Effector memory CD8-positive, alpha-beta T cell (primary cell): ENCODE results near the gene RNF186.

ENCODE experiments used
- ATAC-seq: fragments of 150-1000 bp; cut with Tn5 transposase; replicated peaks from 2 replicates; pipeline ENCODE4 v1.10.0; 2021; ENCODE audit warnings: mild to moderate bottlenecking, moderate library complexity
- DNase-seq, 3 experiments: peaks; one replicate each; pipeline ENCODE4 v3.0.0; 2021
- H3K27ac Mint-ChIP-seq, 2 donors: one replicate each; pipeline ENCODE4 v1.8.0; 2022; ENCODE audit warnings: mild to moderate bottlenecking in 2 of 2, mixed read lengths in 2 of 2, moderate library complexity in 2 of 2
- H3K27me3 Mint-ChIP-seq, 2 donors: one replicate each; pipeline ENCODE4 v1.8.0; 2022; ENCODE audit warnings: mixed read lengths in 2 of 2
- H3K36me3 Mint-ChIP-seq: one replicate; pipeline ENCODE4 v1.8.0; 2022; ENCODE audit warnings: mild to moderate bottlenecking, moderate library complexity, mixed read lengths; ENCODE audit not compliant: insufficient read depth
- H3K4me1 Mint-ChIP-seq, 2 donors: one replicate each; pipeline ENCODE4 v1.8.0; 2022; ENCODE audit warnings: low read depth in 2 of 2, mixed read lengths in 2 of 2
- H3K4me3 Mint-ChIP-seq, 2 donors: one replicate each; pipeline ENCODE4 v1.8.0; 2022; ENCODE audit warnings: mild to moderate bottlenecking in 2 of 2, mixed read lengths in 2 of 2, moderate library complexity in 2 of 2
- H3K9me3 Mint-ChIP-seq, 2 donors: one replicate each; pipeline ENCODE4 v1.8.0; 2022; ENCODE audit warnings: mixed read lengths in 2 of 2

Gene RNF186

GRCh38 chr1:19846338-19846737, 31.3 kb upstream of the RNF186 start:
- Mint-ChIP-seq H3K4me1 (peaks cover 0 to 2% of the 10 kb centered on the region in 2 donors), H3K27ac (no peak overlapping the region), H3K27me3 (peaks cover 17 to 35% of the 10 kb centered on the region in 2 donors), H3K9me3 (no peaks in the 10 kb centered on the region), H3K36me3 (no peaks in the 10 kb centered on the region), H3K4me3 (no peak overlapping the region)
- ATAC-seq: no peak
- no peak for DNase-seq

- Mint-ChIP-seq H3K36me3 (no peaks in the 10 kb centered on the region), H3K4me3 (no peak overlapping the region), H3K27me3 (peaks cover 18 to 35% of the 10 kb centered on the region in 2 donors), H3K4me1 (peaks cover 0 to 2% of the 10 kb centered on the region in 2 donors), H3K27ac (no peak overlapping the region), H3K9me3 (no peaks in the 10 kb centered on the region)
- DNase-seq: no peak
- ATAC-seq: no peak
These were observed 30.5 kb upstream of the RNF186 start for GRCh38 chr1:19845555-19845954.

- Mint-ChIP-seq H3K27ac (no peak overlapping the region), H3K27me3 (peaks cover 20 to 35% of the 10 kb centered on the region in 2 donors), H3K9me3 (no peaks in the 10 kb centered on the region), H3K4me1 (peaks cover 0 to 2% of the 10 kb centered on the region in 2 donors), H3K36me3 (no peaks in the 10 kb centered on the region), H3K4me3 (no peak overlapping the region)
- no peak for DNase-seq
- ATAC-seq: no peak
These were observed 29.8 kb upstream of the RNF186 start for GRCh38 chr1:19844731-19845495.

- ATAC-seq (no peak), DNase-seq (no peak)
- Mint-ChIP-seq H3K27me3 (peaks cover 17 to 27% of the 10 kb centered on the region in 2 donors), H3K9me3 (no peaks in the 10 kb centered on the region), H3K36me3 (no peaks in the 10 kb centered on the region), H3K27ac (no peak overlapping the region), H3K4me1 (no peaks in the 10 kb centered on the region), H3K4me3 (no peak overlapping the region)
These were observed 25.1 kb upstream of the RNF186 start for GRCh38 chr1:19840228-19840627.

- Mint-ChIP-seq H3K27me3 (peaks cover 9 to 34% of the 10 kb centered on the region in 2 donors), H3K9me3 (no peaks in the 10 kb centered on the region), H3K27ac (no peak overlapping the region), H3K4me1 (no peaks in the 10 kb centered on the region), H3K36me3 (no peaks in the 10 kb centered on the region), H3K4me3 (no peak overlapping the region)
- DNase-seq (no peak), ATAC-seq (no peak)
These were observed 22.8 kb upstream of the RNF186 start for GRCh38 chr1:19837866-19838265.

GRCh38 chr1:19835578-19835977, 20.5 kb upstream of the RNF186 start:
- Mint-ChIP-seq H3K4me3 (no peak overlapping the region), H3K36me3 (no peaks in the 10 kb centered on the region), H3K27ac (no peak overlapping the region), H3K9me3 (no peaks in the 10 kb centered on the region), H3K4me1 (no peaks in the 10 kb centered on the region), H3K27me3 (peaks cover 32 to 56% of the 10 kb centered on the region in 2 donors)
- ATAC-seq: no peak
- DNase-seq: no peak

- H3K27me3 Mint-ChIP-seq: peaks cover 57 to 67% of the 10 kb centered on the region in 2 donors
- H3K9me3 Mint-ChIP-seq: no peaks in the 10 kb centered on the region
- no peaks in the 10 kb centered on the region for H3K36me3 Mint-ChIP-seq
- ATAC-seq (no peak), DNase-seq (no peak)
- H3K4me3 Mint-ChIP-seq: no peak overlapping the region
- no peak overlapping the region for H3K27ac Mint-ChIP-seq
- no peaks in the 10 kb centered on the region for H3K4me1 Mint-ChIP-seq
These were observed 16.4 kb upstream of the RNF186 start for GRCh38 chr1:19831441-19831840.

- ATAC-seq (no peak), DNase-seq (no peak)
- Mint-ChIP-seq H3K27ac (no peak overlapping the region), H3K9me3 (no peaks in the 10 kb centered on the region), H3K4me3 (no peak overlapping the region), H3K36me3 (no peaks in the 10 kb centered on the region), H3K27me3 (peaks cover 57 to 67% of the 10 kb centered on the region in 2 donors), H3K4me1 (peaks cover 0 to 4% of the 10 kb centered on the region in 2 donors)
These were observed 13.5 kb upstream of the RNF186 start for GRCh38 chr1:19828546-19828945.

- Mint-ChIP-seq H3K27me3 (peaks cover 40 to 48% of the 10 kb centered on the region in 2 donors), H3K4me1 (peaks cover 0 to 4% of the 10 kb centered on the region in 2 donors)
These were observed 10.2 kb upstream of the RNF186 start for GRCh38 chr1:19825298-19825697.

GRCh38 chr1:19824541-19824940, 9.5 kb upstream of the RNF186 start:
- DNase-seq: no peak
- H3K36me3 Mint-ChIP-seq: no peaks in the 10 kb centered on the region
- H3K4me1 Mint-ChIP-seq: peaks cover 0 to 4% of the 10 kb centered on the region in 2 donors
- no peak for ATAC-seq
- H3K9me3 Mint-ChIP-seq: no peaks in the 10 kb centered on the region
- H3K27ac Mint-ChIP-seq: no peak overlapping the region
- H3K27me3 Mint-ChIP-seq: peaks cover 33 to 41% of the 10 kb centered on the region in 2 donors
- no peak overlapping the region for H3K4me3 Mint-ChIP-seq

More at GRCh38 chr1:19825298-19825697, 10.2 kb upstream of the RNF186 start:
- Mint-ChIP-seq H3K9me3 (no peaks in the 10 kb centered on the region), H3K4me3 (no peak overlapping the region), H3K36me3 (no peaks in the 10 kb centered on the region), H3K27ac (no peak overlapping the region)
- ATAC-seq (no peak), DNase-seq (no peak)

GRCh38 chr1:19824036-19824435, 9.0 kb upstream of the RNF186 start:
- H3K9me3 Mint-ChIP-seq: no peaks in the 10 kb centered on the region
- no peak overlapping the region for H3K27ac Mint-ChIP-seq
- H3K4me3 Mint-ChIP-seq: no peak overlapping the region
- no peak for ATAC-seq
- no peak for DNase-seq
- no peaks in the 10 kb centered on the region for H3K36me3 Mint-ChIP-seq
- H3K4me1 Mint-ChIP-seq: peaks cover 0 to 4% of the 10 kb centered on the region in 2 donors
- peaks cover 28 to 36% of the 10 kb centered on the region in 2 donors for H3K27me3 Mint-ChIP-seq

- Mint-ChIP-seq H3K4me1 (peaks cover 0 to 4% of the 10 kb centered on the region in 2 donors), H3K4me3 (no peak overlapping the region), H3K27me3 (peaks cover 9 to 16% of the 10 kb centered on the region in 2 donors), H3K27ac (no peak overlapping the region), H3K9me3 (no peaks in the 10 kb centered on the region), H3K36me3 (peaks cover 3% of the 10 kb centered on the region)
- no peak for DNase-seq
- ATAC-seq: no peak
These were observed 4.6 kb upstream of the RNF186 start for GRCh38 chr1:19819701-19820100.

- H3K9me3 Mint-ChIP-seq: no peaks in the 10 kb centered on the region
- no peak for DNase-seq
- H3K4me1 Mint-ChIP-seq: no peaks in the 10 kb centered on the region
- ATAC-seq: no peak
- H3K27ac Mint-ChIP-seq: peak overlapping the region in 1 of 2 donors; percentile 10
- peaks cover 9 to 29% of the 10 kb centered on the region in 2 donors for H3K27me3 Mint-ChIP-seq
- H3K4me3 Mint-ChIP-seq: no peak overlapping the region
- peaks cover 3% of the 10 kb centered on the region for H3K36me3 Mint-ChIP-seq
These were observed 3.2 kb upstream of the RNF186 start for GRCh38 chr1:19818324-19818723.

GRCh38 chr1:19817160-19817559, 2.1 kb upstream of the RNF186 start:
- no peak for ATAC-seq
- Mint-ChIP-seq H3K27ac (no peak overlapping the region), H3K36me3 (peaks cover 3% of the 10 kb centered on the region)

More at GRCh38 chr1:19817160-19817559, 2.1 kb upstream of the RNF186 start:
- H3K27me3 Mint-ChIP-seq: peaks cover 8 to 27% of the 10 kb centered on the region in 2 donors
- H3K4me1 Mint-ChIP-seq: no peaks in the 10 kb centered on the region
- no peak overlapping the region for H3K4me3 Mint-ChIP-seq
- DNase-seq: no peak
- no peaks in the 10 kb centered on the region for H3K9me3 Mint-ChIP-seq
